HepG2 (cell line): ENCODE measurements around the gene NFE2L2. TPM values are rescaled to one million over a fixed set of nuclear protein-coding genes. Genes with fewer than 3 reads are reported as not detected.

Source experiments
- ARHGAP35 ChIP-seq: sonication (generic); formaldehyde crosslinking; IDR thresholded peaks from 2 replicates; pipeline ENCODE4 v1.9.0; 2022; ENCODE audit warnings: mild to moderate bottlenecking, inconsistent platforms, moderate library complexity, missing genetic modification reagents, borderline replicate concordance
- CENPX ChIP-seq: sonication (generic); formaldehyde crosslinking; IDR thresholded peaks from 2 replicates; pipeline ENCODE4 v1.9.0; 2021; ENCODE audit warnings: mild to moderate bottlenecking, missing genetic modification reagents, moderate library complexity
- FOXK2 ChIP-seq: fragments of 450-650 bp; IDR thresholded peaks from 2 replicates; pipeline ENCODE4 v1.6.1; 2016
- HNF1B ChIP-seq: sonication (generic); formaldehyde crosslinking; IDR thresholded peaks from 2 replicates; pipeline ENCODE4 v1.5.1; 2020; ENCODE audit warnings: mild to moderate bottlenecking, moderate library complexity, missing genetic modification reagents
- IKZF1 ChIP-seq: fragments of 450-650 bp; IDR thresholded peaks from 2 replicates; pipeline ENCODE4 v1.7.1; 2016
- KDM5A ChIP-seq: fragments of 200-600 bp; sonication (generic); IDR thresholded peaks from 2 replicates; pipeline ENCODE4 v1.7.0; 2018; ENCODE audit warnings: antibody characterized with exemption, mild to moderate bottlenecking, low read length, borderline replicate concordance
- NCOA1 ChIP-seq: sonication (generic); formaldehyde crosslinking; IDR thresholded peaks from 2 replicates; pipeline ENCODE4 v1.9.0; 2021; ENCODE audit warnings: missing genetic modification reagents
- NR3C1 ChIP-seq: sonication (generic); formaldehyde crosslinking; IDR thresholded peaks from 2 replicates; pipeline ENCODE4 v1.4.0; 2020; ENCODE audit warnings: missing genetic modification reagents
- PHB2 ChIP-seq: fragments of 450-650 bp; IDR thresholded peaks from 2 replicates; pipeline ENCODE4 v1.6.1; 2018; ENCODE audit not compliant: partially characterized antibody
- PHF20 ChIP-seq: sonication (generic); formaldehyde crosslinking; IDR thresholded peaks from 2 replicates; pipeline ENCODE4 v1.5.0; 2020; ENCODE audit warnings: mild to moderate bottlenecking, missing genetic modification reagents
- RAD21 ChIP-seq: fragments of 450-650 bp; formaldehyde crosslinking; IDR thresholded peaks from 2 replicates; pipeline ENCODE4 v1.5.0; 2020; ENCODE audit warnings: mild to moderate bottlenecking
- RARG ChIP-seq: sonication (generic); formaldehyde crosslinking; IDR thresholded peaks from 2 replicates; pipeline ENCODE4 v1.4.0; 2020; ENCODE audit warnings: low read depth, mild to moderate bottlenecking, missing genetic modification reagents
- REPIN1 ChIP-seq: sonication (generic); formaldehyde crosslinking; IDR thresholded peaks from 2 replicates; pipeline ENCODE4 v1.8.0; 2022; ENCODE audit warnings: missing genetic modification reagents, low read depth, mild to moderate bottlenecking, borderline replicate concordance
- SKI ChIP-seq: fragments of 450-650 bp; IDR thresholded peaks from one replicate; pipeline ENCODE4 v1.6.1; 2018; ENCODE audit warnings: mild to moderate bottlenecking; ENCODE audit not compliant: partially characterized antibody
- TBX2 ChIP-seq: sonication (generic); formaldehyde crosslinking; IDR thresholded peaks from 2 replicates; pipeline ENCODE4 v1.5.0; 2020; ENCODE audit warnings: missing genetic modification reagents, mild to moderate bottlenecking, borderline replicate concordance
- THAP8 ChIP-seq: sonication (generic); formaldehyde crosslinking; IDR thresholded peaks from 2 replicates; pipeline ENCODE4 v1.5.1; 2020; ENCODE audit warnings: missing genetic modification reagents, mild to moderate bottlenecking, borderline replicate concordance
- U2AF2 ChIP-seq: fragments of 200-400 bp; formaldehyde crosslinking; IDR thresholded peaks from 2 replicates; pipeline ENCODE4 v1.6.1; 2017; ENCODE audit warnings: low read depth, mild to moderate bottlenecking, low read length
- YY1 ChIP-seq: IDR thresholded peaks from 2 replicates; pipeline ENCODE4 v1.6.1; 2011; ENCODE audit warnings: low read length, low read depth, moderate library complexity, mild to moderate bottlenecking; ENCODE audit not compliant: insufficient read depth, insufficient replicate concordance
- ZC3H13 ChIP-seq: sonication (generic); formaldehyde crosslinking; IDR thresholded peaks from 2 replicates; pipeline ENCODE4 v1.8.1; 2023; ENCODE audit warnings: mild to moderate bottlenecking, missing genetic modification reagents, moderate library complexity
- ZFP62 ChIP-seq: sonication (generic); formaldehyde crosslinking; IDR thresholded peaks from 2 replicates; pipeline ENCODE4 v1.4.0; 2020; ENCODE audit warnings: missing genetic modification reagents
- ZNF207 ChIP-seq: fragments of 450-650 bp; IDR thresholded peaks from 2 replicates; pipeline ENCODE4 v1.6.1; 2016; ENCODE audit warnings: antibody characterized with exemption, borderline replicate concordance
- ZNF333 ChIP-seq: sonication (generic); formaldehyde crosslinking; IDR thresholded peaks from 2 replicates; pipeline ENCODE4 v1.4.0; 2020; ENCODE audit warnings: mild to moderate bottlenecking, missing genetic modification reagents, borderline replicate concordance
- ZNF432 ChIP-seq: sonication (generic); formaldehyde crosslinking; IDR thresholded peaks from 2 replicates; pipeline ENCODE4 v1.5.0; 2020; ENCODE audit warnings: missing genetic modification reagents, mild to moderate bottlenecking, borderline replicate concordance
- ZNF562 ChIP-seq: sonication (generic); formaldehyde crosslinking; IDR thresholded peaks from 2 replicates; pipeline ENCODE4 v1.8.0; 2022; ENCODE audit warnings: missing genetic modification reagents, borderline replicate concordance
- ZNF567 ChIP-seq: sonication (generic); formaldehyde crosslinking; IDR thresholded peaks from 2 replicates; pipeline ENCODE4 v1.8.1; 2023; ENCODE audit warnings: mild to moderate bottlenecking, missing genetic modification reagents, borderline replicate concordance
- ZNF660 ChIP-seq: sonication (generic); formaldehyde crosslinking; IDR thresholded peaks from 2 replicates; pipeline ENCODE4 v1.5.1; 2020; ENCODE audit warnings: mild to moderate bottlenecking, low read depth, missing genetic modification reagents, borderline replicate concordance
- ZSCAN29 ChIP-seq: sonication (generic); formaldehyde crosslinking; conservative IDR thresholded peaks from 2 replicates; pipeline ENCODE4 v1.4.0; 2020; ENCODE audit warnings: mild to moderate bottlenecking, missing genetic modification reagents
- polyA plus RNA-seq, 8 experiments: library from polyadenylated mRNA; depleted of rRNA in 3 of 8; stranded (reverse) in 7 of 8; unstranded in 1 of 8; fragments of >200 nt; fragmentation: Illumina TruSeq in 4 of 8; extraction: Trizol in 4 of 8; gene quantifications; 2 replicates each; pipeline versions ENCODE4 v1.2.1 to v1.2.3, GENCODE V29; 2011 to 2016; ENCODE audit warnings: low read depth in 4 of 8, missing spikeins in 1 of 8, mixed read lengths in 1 of 8; ENCODE audit not compliant: insufficient read depth in 1 of 8
- total RNA-seq, 5 experiments: library from RNA; depleted of rRNA; stranded (reverse); fragments of >200 nt; fragmentation: Illumina TruSeq; extraction: Trizol; gene quantifications; 2 replicates each; pipeline ENCODE4 v1.2.3, GENCODE V29; 2016; ENCODE audit warnings: low read depth in 1 of 5
- TF ChIP-seq, protein P1 (sequence below): IDR thresholded peaks from 2 replicates; pipeline ENCODE4 v1.6.1; 2016
- TF ChIP-seq, protein P2 (sequence below): sonication (generic); formaldehyde crosslinking; IDR thresholded peaks from 2 replicates; pipeline ENCODE4 v1.5.0; 2020; ENCODE audit warnings: mild to moderate bottlenecking, low read depth, missing genetic modification reagents, borderline replicate concordance

The NFE2L2 gene
- total and polyA plus RNA-seq, 2 of the 13 experiments (the other 11 are each of a cell fraction or from before 2014, with no cell fraction given) = 84.6 to 215 TPM

DNA sequence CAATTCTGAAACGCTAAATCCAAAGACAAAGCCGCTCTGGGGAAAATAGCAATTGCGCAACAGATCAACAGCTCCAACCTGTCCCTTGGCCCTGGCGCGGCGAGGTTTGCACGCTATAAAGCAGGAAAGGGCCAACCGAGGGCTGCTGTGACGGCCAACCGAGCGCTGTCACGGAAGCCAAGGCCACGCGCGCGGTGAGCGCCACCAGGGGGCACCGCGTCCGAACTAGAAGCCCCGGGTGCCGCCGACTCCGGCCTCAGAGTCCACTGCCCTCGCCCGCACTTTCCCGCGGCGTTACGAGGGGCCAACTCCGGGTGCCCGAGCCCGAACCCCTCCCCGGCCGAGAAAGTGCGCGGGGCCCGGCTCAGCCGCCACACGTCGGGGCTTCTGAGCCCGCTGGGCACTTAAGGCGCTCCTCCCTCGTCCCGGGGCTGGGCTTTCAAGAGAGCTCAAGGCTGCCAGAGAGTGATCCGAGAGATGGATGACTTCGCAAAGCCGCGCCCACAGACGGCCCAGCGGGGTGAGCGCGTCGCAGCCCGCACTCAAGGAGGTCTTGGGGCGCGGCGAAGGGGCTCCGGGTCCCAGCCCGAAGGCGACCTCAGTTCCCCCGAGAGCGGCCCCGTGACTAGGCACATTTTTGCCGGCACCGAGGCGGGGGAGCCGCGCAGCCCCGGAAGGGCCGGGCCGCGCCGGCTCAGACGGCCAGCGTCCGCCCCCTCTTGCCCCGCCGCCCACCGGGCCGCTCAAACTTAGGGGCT is 897 bp downstream of the NFE2L2 start (continued):
- TF ChIP-seq ZNF562 (CRISPR knock-in tag) (no peak), TBX2 (CRISPR knock-in tag) (peak; percentile 96), ZSCAN29 (CRISPR knock-in tag) (peak; percentile 77), ZNF432 (CRISPR knock-in tag) (peak; percentile 82; the same call in 1 of the 2 replicates), YY1 (peak; percentile 82), SKI (peak; percentile 91), ARHGAP35 (CRISPR knock-in tag) (peak; percentile 92), ZNF207 (no peak), THAP8 (CRISPR knock-in tag) (peak; percentile 34; the same call in 1 of the 2 replicates), NR3C1 (CRISPR knock-in tag) (no peak), NCOA1 (CRISPR knock-in tag) (peak; percentile 95), ZC3H13 (CRISPR knock-in tag) (peak; percentile 91; the same call in 1 of the 2 replicates), HNF1B (peak; percentile 95), KDM5A (peak; percentile 8; the same call in 1 of the 2 replicates), PHF20 (CRISPR knock-in tag) (peak; percentile 72), CENPX (CRISPR knock-in tag) (no peak), REPIN1 (peak; percentile 98), ZNF333 (CRISPR knock-in tag) (peak; percentile 92), ZNF660 (CRISPR knock-in tag) (no peak; the same call in 1 of the 2 replicates), ZNF567 (CRISPR knock-in tag) (peak; percentile 89; the same call in 1 of the 2 replicates), IKZF1 (no peak), U2AF2 (no peak), RARG (CRISPR knock-in tag) (no peak), ZFP62 (CRISPR knock-in tag) (no peak), PHB2 (no peak), RAD21 (CRISPR knock-in tag) (peak; percentile 99), FOXK2 (peak; percentile 87)
- TF ChIP-seq, protein P1, sequence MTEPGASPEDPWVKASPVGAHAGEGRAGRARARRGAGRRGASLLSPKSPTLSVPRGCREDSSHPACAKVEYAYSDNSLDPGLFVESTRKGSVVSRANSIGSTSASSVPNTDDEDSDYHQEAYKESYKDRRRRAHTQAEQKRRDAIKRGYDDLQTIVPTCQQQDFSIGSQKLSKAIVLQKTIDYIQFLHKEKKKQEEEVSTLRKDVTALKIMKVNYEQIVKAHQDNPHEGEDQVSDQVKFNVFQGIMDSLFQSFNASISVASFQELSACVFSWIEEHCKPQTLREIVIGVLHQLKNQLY = peak; percentile 76
- TF ChIP-seq, protein P2, sequence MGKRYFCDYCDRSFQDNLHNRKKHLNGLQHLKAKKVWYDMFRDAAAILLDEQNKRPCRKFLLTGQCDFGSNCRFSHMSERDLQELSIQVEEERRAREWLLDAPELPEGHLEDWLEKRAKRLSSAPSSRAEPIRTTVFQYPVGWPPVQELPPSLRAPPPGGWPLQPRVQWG (CRISPR knock-in tag) = 0 out of 2 replicates have a peak, but pooled peaks have one; percentile 66
